Activated T-cell treated with anti-CD3 and anti-CD28 coated beads, Interleukin-2, amount 50 U/mL, for 4 hours (primary cell): ENCODE measurements around the gene RGL4. TPM values are rescaled to one million over a fixed set of nuclear protein-coding genes. Genes with fewer than 3 reads are reported as not detected.
"Not testable (repeated sequence)": the region's sequence is repeated elsewhere in the genome, so short reads cannot be mapped to it uniquely, and the experiment has no call there.

ENCODE experiments used
- ATAC-seq, 2 donors: fragments of 200-7000 bp; cut with Tn5 transposase; one replicate each; pipeline ENCODE4 v1.10.0; 2021
- DNase-seq: peaks from one replicate; pipeline ENCODE4 v3.0.0-alpha.2; 2020
- H3K27me3 Mint-ChIP-seq: one replicate; pipeline ENCODE4 v1.8.0; 2021; ENCODE audit warnings: low read depth, mixed read lengths
- H3K36me3 Mint-ChIP-seq: one replicate; pipeline ENCODE4 v1.8.0; 2022; ENCODE audit warnings: mixed read lengths; ENCODE audit not compliant: insufficient read depth
- H3K4me1 Mint-ChIP-seq: one replicate; pipeline ENCODE4 v1.8.0; 2021; ENCODE audit warnings: low read depth, mixed read lengths
- H3K4me3 Mint-ChIP-seq: one replicate; pipeline ENCODE4 v1.8.0; 2021; ENCODE audit warnings: mild to moderate bottlenecking, moderate library complexity, mixed read lengths
- H3K9me3 Mint-ChIP-seq: one replicate; pipeline ENCODE4 v1.8.0; 2021; ENCODE audit warnings: mixed read lengths
- total RNA-seq, 3 donors: library from RNA; stranded (reverse); gene quantifications; one replicate each; pipeline ENCODE4 v1.2.1, GENCODE V29; 2021

Gene RGL4, protein sequence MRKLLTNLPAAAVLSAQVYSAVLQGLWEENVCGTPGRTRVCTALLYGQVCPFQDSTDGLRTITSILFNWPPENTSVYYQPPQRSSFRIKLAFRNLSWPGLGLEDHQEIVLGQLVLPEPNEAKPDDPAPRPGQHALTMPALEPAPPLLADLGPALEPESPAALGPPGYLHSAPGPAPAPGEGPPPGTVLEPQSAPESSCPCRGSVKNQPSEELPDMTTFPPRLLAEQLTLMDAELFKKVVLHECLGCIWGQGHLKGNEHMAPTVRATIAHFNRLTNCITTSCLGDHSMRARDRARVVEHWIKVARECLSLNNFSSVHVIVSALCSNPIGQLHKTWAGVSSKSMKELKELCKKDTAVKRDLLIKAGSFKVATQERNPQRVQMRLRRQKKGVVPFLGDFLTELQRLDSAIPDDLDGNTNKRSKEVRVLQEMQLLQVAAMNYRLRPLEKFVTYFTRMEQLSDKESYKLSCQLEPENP
- 1 to 10 TPM; 3.3 to 7.4 (median 4.1) TPM for total RNA-seq

DNA sequence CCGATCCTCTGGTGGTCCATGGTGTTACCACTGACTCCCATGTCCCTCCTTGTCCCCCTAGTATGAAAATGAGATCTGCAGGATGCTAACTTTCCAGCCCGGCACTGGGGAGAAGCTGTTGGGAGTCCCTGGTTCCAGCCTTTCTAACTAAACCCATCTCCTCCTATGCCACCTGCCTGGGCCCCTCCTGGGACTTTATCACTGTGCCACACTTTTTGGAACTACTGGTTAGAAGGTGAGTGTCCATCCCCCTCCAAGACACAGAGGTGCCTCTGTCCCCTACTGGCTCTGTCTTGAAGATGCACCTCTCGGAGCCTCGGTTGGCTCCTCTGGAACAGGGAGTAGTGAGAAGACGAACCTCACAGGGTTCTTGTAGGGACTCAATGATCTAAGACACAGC lies at the start of gene RGL4:
TSS of gene RGL4 (plus strand) at position 301 of the 400 bp plus-strand sequence. CDS start 1,018 bp downstream, outside the sequence.
- DNase-seq, result no peak
- H3K36me3 Mint-ChIP-seq, result peaks cover 24% of the 10 kb centered on the region
- no peaks in the 10 kb centered on the region for H3K9me3 Mint-ChIP-seq
- peaks cover 13% of the 10 kb centered on the region for H3K4me1 Mint-ChIP-seq
- no peaks in the 10 kb centered on the region for H3K27me3 Mint-ChIP-seq
- H3K4me3 Mint-ChIP-seq, result no peak within 1 kb of the TSS
- no peak for ATAC-seq

DNA sequence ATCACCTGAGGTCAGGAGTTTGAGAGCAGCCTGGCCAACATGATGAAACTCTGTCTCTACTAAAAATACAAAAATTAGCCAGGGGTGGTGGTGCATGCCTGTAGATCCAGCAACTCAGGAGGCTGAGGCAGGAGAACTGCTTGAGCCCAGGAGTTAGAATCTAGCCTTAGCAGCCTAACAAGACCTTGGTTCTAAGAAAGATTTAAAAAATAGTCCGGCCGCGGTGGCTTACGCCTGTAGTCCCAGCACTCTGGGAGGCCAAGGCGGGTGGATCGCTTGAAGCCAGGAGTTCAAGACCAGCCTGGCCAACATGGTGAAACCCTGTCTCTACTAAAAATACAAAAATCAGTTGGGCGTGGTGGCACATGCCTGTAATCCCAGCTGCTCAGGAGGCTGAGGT lies 44.3 kb upstream of the RGL4 start:
- not testable (repeated sequence) for H3K27me3 Mint-ChIP-seq, H3K36me3 Mint-ChIP-seq, H3K4me1 Mint-ChIP-seq, ATAC-seq, H3K9me3 Mint-ChIP-seq, DNase-seq, H3K4me3 Mint-ChIP-seq

DNA sequence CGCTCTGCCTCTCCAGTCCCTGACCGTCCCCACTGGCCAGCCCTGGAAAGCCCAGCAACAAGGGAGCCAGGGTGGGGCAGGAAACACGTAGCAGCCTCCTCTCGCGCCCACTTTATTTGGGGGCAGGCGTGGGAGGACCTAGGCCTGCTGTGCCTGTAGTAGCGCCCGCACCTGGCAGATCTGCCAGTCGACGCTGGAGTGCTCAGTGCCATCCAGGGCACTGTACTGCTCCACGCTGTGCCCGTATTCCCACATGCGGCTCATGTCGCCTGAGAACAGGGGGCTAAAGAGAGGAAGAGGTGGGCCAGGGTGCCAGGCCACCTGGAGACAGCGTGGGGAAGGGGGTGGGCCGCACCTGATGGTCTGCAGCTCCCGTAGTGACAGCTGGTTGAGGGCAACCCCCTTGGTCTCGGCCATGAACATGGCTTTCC lies 41.7 kb upstream of the RGL4 start:
- Mint-ChIP-seq H3K4me3 (no peak overlapping the region), H3K4me1 (no peaks in the 10 kb centered on the region), H3K9me3 (no peaks in the 10 kb centered on the region), H3K27me3 (no peaks in the 10 kb centered on the region), H3K36me3 (peaks cover 2% of the 10 kb centered on the region)
- no peak for ATAC-seq
- DNase-seq, result no peak

DNA sequence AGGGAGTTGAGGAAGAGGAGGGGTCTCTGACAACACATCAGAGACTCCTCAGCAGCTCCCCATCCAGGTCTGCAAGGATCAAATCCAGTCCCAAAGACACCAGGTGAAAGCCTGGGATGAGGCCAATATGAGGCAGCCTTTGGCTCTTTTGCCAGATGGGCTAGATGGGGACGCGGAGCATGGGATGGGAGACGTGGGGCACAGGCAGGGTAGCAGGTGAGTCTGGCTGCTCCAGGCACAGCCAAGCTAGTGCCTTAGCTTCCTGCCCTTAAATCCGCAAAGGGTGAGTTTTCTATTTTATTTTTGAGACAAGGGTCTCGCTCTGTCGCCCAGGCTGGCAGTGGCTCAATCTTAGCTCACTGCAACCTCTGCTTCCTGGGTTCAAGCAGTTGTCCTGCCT lies 39.1 kb upstream of the RGL4 start:
- H3K4me1 Mint-ChIP-seq, result no peaks in the 10 kb centered on the region
- no peak for DNase-seq
- H3K27me3 Mint-ChIP-seq, result no peaks in the 10 kb centered on the region

DNA sequence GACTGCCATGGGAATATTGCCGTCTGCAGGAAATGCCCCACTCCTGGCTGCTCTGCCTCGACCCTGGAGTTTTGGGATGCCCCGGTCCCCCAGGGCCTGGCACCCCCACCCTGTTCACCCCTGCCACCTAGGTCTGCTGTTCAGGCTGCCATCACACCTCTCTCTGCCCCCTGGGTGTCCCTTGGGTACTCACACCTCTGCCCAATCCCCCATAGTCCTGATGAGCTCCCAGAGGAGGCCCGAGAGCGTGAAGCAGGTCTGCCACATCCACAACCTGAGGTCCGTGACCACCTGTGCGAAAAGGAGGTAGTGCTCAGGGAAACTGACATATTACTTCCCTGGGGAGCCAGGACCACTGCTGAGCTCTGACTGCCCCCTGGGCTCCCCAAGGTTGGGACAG lies 38.5 kb upstream of the RGL4 start:
- Mint-ChIP-seq H3K4me1 (no peaks in the 10 kb centered on the region), H3K4me3 (no peak overlapping the region), H3K27me3 (no peaks in the 10 kb centered on the region), H3K9me3 (no peaks in the 10 kb centered on the region), H3K36me3 (peaks cover 3% of the 10 kb centered on the region)
- ATAC-seq (no peak), DNase-seq (no peak)

More for the DNA sequence above, 39.1 kb upstream of the RGL4 start:
- peaks cover 3% of the 10 kb centered on the region for H3K36me3 Mint-ChIP-seq
- no peak for ATAC-seq
- H3K4me3 Mint-ChIP-seq, result no peak overlapping the region
- no peaks in the 10 kb centered on the region for H3K9me3 Mint-ChIP-seq

DNA sequence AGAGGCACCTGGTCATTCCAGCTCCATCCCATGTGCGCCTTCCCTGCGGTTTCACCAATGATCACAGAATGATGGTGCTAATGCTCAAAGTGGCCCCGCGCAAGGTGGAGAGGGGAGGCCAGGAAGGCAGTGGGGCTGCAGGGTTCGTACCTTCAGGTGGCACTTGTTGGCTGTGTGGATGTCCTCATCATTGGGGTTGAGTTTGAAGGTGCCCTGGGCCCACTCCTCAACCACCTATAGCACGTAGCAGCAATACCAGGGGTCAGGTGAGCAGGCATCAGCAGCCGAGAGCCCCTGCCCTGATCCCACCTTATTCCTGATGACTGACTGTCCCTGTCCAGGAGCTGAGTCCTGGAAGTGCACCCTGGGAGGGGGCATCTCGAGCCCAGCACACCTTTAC lies 38.1 kb upstream of the RGL4 start:
- peaks cover 3% of the 10 kb centered on the region for H3K36me3 Mint-ChIP-seq
- no peaks in the 10 kb centered on the region for H3K4me1 Mint-ChIP-seq
- no peaks in the 10 kb centered on the region for H3K27me3 Mint-ChIP-seq
- no peak for DNase-seq
- no peak for ATAC-seq
- no peak overlapping the region for H3K4me3 Mint-ChIP-seq
- H3K9me3 Mint-ChIP-seq, result no peaks in the 10 kb centered on the region

DNA sequence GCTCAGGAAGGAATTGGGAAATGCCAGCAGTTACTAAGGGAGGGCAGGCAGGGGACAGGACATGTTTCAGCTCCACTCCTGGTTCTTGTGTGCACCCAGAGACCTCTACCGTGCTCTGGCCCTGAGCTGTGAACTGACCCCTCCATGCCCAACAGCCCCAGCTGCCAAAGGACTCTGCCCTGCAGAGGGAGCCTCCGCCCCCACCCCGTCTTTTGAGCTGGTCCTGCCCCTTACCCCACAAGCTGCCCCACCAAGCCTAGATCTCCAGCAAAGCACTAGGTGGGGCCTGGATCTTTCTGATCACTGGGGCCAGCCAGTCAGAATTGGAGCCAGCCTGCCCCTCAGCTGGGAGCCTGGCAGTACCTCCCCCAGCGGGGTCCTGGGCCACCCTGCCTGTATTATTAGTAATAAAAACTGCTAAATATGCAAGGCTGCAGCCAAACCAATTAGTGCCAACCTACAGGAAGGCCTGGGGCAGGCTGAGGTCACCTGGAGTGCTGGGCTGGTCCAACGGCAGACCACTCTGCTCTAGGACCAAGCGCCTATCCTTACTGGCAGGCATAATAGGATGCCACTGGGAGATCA lies 34.8 kb upstream of the RGL4 start:
- H3K36me3 Mint-ChIP-seq, result peaks cover 11% of the 10 kb centered on the region
- H3K27me3 Mint-ChIP-seq, result no peaks in the 10 kb centered on the region
- ATAC-seq, result no peak
- DNase-seq, result no peak
- no peaks in the 10 kb centered on the region for H3K9me3 Mint-ChIP-seq
- H3K4me1 Mint-ChIP-seq, result no peaks in the 10 kb centered on the region
- H3K4me3 Mint-ChIP-seq, result no peak overlapping the region

DNA sequence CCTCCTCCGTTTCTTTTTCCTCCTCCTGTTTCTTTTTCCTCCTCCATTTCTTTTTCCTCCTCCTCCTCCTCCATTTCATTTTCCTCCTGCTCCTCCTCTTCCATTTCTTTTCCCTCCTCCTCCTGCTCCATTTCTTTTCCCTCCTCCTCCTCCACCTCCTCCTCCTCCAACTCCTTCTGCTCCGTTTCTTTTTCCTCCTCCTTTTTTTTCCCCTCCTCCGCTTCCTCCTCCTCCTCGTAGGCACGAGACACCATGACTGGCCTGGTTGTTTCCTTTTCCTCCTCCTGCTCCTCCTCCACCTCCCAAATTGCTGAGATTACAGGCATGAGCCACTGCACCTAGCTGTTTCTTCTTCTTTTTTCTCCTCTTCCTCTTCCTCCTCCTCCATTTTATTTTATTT lies 33.1 kb upstream of the RGL4 start:
- Mint-ChIP-seq H3K4me3 (no peak overlapping the region), H3K27me3 (no peaks in the 10 kb centered on the region), H3K36me3 (peaks cover 18% of the 10 kb centered on the region), H3K9me3 (no peaks in the 10 kb centered on the region), H3K4me1 (no peaks in the 10 kb centered on the region)
- ATAC-seq (no peak), DNase-seq (no peak)

DNA sequence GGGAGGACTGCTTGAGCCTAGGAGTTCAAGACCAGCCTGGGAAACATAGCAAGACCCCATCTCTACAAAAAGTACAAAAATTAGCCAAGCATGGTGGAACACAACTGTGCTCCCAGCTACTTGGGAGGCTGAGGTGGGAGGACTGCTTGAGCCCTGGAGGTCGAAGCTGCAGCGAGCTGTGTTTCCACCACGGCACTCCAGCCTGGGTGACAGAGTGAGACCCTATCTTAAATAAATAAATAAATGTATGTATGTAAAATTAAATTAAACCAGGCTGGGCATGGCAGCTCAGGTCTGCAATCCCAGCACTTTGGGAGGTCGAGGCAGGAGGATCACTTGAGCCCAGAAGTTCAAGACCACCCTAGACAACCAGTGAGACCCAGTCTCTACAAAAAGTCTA lies 30.4 kb upstream of the RGL4 start:
- H3K36me3 Mint-ChIP-seq, result peaks cover 24% of the 10 kb centered on the region
- H3K9me3 Mint-ChIP-seq, H3K4me3 Mint-ChIP-seq, H3K27me3 Mint-ChIP-seq, DNase-seq, H3K4me1 Mint-ChIP-seq, ATAC-seq: not testable (repeated sequence)

DNA sequence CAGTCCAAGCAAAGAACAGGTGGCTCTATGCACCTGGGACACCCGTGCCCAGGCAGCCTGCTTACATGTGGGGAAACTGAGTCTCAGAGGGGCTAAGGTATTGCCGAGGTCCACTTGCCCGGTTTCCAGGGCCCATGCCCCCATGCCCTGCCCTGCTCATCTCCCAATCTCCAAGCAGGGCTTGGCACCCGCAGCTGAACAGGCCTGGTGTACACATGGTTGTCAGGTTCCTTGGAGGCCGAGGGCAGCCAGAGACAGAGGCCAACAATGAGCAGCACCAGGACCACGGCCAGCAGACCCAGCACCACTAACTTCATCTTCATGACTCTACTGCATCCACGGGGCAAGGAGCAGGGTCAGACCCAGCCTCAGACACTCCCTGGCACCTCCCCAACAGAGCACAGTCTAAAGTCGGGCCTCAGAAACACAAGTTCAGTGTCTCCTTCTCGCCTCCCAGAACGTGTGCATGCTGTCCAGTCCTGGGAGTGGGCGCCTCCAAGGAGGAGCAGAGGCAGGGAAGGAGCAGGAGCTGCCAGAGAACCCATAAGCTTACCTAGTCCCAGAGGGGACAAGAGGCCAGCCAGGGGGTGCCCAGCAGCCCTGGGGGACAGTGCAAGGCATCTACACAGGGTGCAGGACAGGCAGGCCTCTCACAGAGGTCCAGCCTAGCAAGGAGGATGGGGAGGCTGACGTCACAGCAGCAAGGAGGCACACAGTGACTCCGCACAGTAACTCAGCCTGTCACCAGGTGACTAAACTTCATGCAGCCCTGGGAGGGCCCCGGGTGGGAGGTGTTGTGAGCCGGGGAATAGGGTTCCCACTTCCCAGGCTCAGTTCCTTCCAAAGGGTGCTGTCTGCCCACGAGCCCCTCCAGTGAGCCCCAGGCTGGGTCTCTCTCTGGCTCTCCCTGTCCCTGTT lies 20.2 kb upstream of the RGL4 start:
- no peak for ATAC-seq

DNA sequence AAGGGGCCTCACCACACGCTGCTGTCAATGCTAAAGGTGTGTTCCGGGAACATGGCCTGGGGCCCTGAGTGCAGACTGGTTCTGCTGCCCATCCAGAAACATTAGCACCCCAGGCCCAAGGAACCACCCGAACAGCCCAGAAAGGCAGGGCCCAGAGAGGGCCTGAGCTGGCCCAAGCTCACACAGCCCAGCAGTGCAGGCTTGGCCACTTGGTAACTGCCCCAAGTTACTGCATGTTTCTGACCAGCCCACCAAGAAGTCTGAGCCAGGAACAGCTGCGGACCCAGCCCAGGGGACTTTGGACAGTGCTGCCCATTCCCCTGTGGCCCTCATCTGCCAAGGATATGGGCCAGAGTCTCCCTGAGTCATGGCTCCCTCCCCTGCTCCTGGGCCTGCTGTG lies 19.4 kb upstream of the RGL4 start:
- not testable (repeated sequence) for H3K27me3 Mint-ChIP-seq, H3K4me1 Mint-ChIP-seq, ATAC-seq, DNase-seq, H3K36me3 Mint-ChIP-seq, H3K4me3 Mint-ChIP-seq, H3K9me3 Mint-ChIP-seq

More for the DNA sequence above, 20.2 kb upstream of the RGL4 start:
- Mint-ChIP-seq H3K4me1 (peaks cover 4% of the 10 kb centered on the region), H3K9me3 (no peaks in the 10 kb centered on the region), H3K36me3 (peaks cover 4% of the 10 kb centered on the region), H3K27me3 (no peaks in the 10 kb centered on the region), H3K4me3 (no peak overlapping the region)
- DNase-seq, result no peak

DNA sequence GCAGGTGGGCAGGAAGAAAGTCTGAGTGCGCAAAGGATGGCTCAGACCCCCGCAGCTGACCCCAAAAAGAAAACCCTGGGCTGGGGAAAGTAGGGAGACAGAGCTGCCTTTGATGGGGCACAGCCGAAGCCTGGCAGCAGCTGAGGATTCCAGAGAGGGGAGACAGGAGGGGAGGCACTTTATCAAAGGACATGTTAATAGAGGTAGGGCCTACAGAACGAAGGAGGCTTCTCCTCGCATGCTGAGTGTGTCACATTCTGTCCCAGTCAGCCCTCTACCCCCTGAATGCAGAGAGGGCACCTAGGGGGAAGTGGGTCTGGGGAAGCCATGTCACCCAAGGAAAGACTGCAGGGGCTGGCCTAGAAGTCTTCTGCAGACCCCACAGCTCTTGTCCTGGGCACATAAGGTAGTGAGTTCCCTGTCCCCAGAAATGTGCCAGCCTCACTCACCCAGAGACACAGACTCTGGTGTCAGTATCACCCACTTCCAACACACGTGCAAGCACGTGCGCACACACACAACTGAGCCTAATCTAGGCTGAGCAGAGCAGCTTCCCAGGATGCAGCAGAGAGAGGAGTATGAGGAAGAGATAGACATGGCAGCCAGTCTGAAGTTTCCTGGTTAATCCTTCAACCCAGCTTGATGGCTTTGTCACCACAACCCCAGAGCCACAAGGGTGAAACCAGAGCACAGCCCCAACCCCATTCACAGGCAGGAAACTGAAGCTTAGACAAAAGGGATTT lies 18.3 kb upstream of the RGL4 start:
- not testable (repeated sequence) for H3K4me3 Mint-ChIP-seq, H3K27me3 Mint-ChIP-seq, H3K4me1 Mint-ChIP-seq, ATAC-seq, DNase-seq, H3K36me3 Mint-ChIP-seq, H3K9me3 Mint-ChIP-seq

DNA sequence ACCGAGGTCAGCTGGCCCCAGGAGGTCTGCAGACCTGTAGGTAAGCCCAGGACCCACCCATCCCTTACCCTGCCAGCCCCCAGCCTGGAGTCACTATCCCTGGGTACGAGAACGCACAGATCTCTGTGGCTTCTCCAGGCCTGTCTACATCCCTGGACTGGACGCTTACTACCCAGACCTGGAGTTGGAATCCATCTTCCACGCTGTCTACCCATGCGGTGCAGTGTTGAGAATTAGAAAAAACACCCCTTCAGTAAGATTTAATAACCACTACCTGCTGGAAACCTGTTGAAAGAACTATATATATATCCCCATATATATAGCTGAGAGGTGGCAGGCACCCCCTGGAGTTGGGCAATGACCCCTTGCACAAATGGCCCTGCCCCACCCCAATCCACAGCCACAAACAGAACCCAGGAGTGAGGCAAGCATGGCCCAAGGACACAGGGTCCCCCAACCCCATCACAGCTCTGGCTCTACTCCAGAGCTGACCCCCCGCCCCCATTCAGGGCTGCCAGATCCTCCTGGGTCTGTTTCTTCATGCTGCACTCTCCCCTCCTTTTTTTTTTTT lies 17.7 kb upstream of the RGL4 start:
- ATAC-seq, result no peak
- Mint-ChIP-seq H3K4me3 (no peak overlapping the region), H3K9me3 (no peaks in the 10 kb centered on the region), H3K27me3 (no peaks in the 10 kb centered on the region), H3K4me1 (peaks cover 6% of the 10 kb centered on the region), H3K36me3 (peaks cover 3% of the 10 kb centered on the region)
- DNase-seq, result no peak
